Stomach (tissue), 9 donors: Measurements from ENCODE around the gene CITED4. TPM values are rescaled to one million over a fixed set of nuclear protein-coding genes. Genes with fewer than 3 reads are reported as not detected.

ENCODE experiments used
- DNase-seq, 2 donors: peaks; one replicate each; pipeline versions ENCODE4 v3.0.0 to v3.0.0-alpha.2; 2013 to 2019
- H3K27ac ChIP-seq, 5 donors: fragments of 200-600 bp in 4 of 5; sonication (generic) in 4 of 5; one replicate each; pipeline ENCODE4 v1.5.1; 2013 to 2019; ENCODE audit warnings: mild to moderate bottlenecking in 1 of 5, moderate library complexity in 1 of 5
- H3K27me3 ChIP-seq, 3 donors: fragments of 200-600 bp; sonication (generic); one replicate each; pipeline ENCODE4 v1.5.1; 2017 to 2019; ENCODE audit warnings: mixed run types in 1 of 3
- H3K36me3 ChIP-seq, 4 donors: fragments of 200-600 bp; sonication (generic); 1 replicate in 3 of 4; 2 replicates in 1 of 4; pipeline ENCODE4 v1.5.1; 2016 to 2019
- H3K4me1 ChIP-seq, 4 donors: fragments of 200-600 bp; sonication (generic); one replicate each; pipeline ENCODE4 v1.5.1; 2016 to 2019
- H3K4me3 ChIP-seq, 4 donors: fragments of 200-600 bp; sonication (generic) in 3 of 4; one replicate each; pipeline ENCODE4 v1.5.1; 2016 to 2019; ENCODE audit warnings: mild to moderate bottlenecking in 1 of 4
- H3K9me3 ChIP-seq, 4 donors: fragments of 200-600 bp; sonication (generic); one replicate each; pipeline ENCODE4 v1.5.1; 2016 to 2019
- EP300 ChIP-seq: sonication (generic); formaldehyde crosslinking; IDR thresholded peaks from one replicate; pipeline ENCODE4 v1.6.1; 2017; ENCODE audit warnings: antibody characterized with exemption
- POLR2A ChIP-seq, 4 donors: fragments of 450-650 bp; IDR thresholded peaks; one replicate each; pipeline ENCODE4 v1.6.1; 2016; ENCODE audit warnings: antibody characterized with exemption in 4 of 4, control low read depth in 2 of 4, mild to moderate bottlenecking in 1 of 4, moderate library complexity in 1 of 4
- POLR2AphosphoS5 ChIP-seq, 3 donors: sonication (generic); formaldehyde crosslinking; IDR thresholded peaks; one replicate each; pipeline ENCODE4 v1.6.1; 2016; ENCODE audit warnings: antibody characterized with exemption in 3 of 3
- WGBS, 5 donors: extraction: QIAGEN DNeasy Blood & Tissue Kit in 3 of 5; methylation state at CpG; one replicate each; pipeline versions ENCODE4 v1.1.5 to v1.1.7; 2013 to 2018; 5-methylcytosine and 5-hydroxymethylcytosine counted together
- intact Hi-C: fragments of 100-400 bp; cut with DNase I; formaldehyde crosslinking; loops from one replicate; pipeline ENCODE4 v1.15.1; 2023; ENCODE audit warnings: low total_unique reads
- polyA plus RNA-seq, 3 donors: library from polyadenylated mRNA; stranded (reverse); fragments of 200-250 nt; gene quantifications; one replicate each; pipeline ENCODE4 v1.2.3, GENCODE V29; 2013
- total RNA-seq, 5 donors: library from RNA; depleted of rRNA; stranded (reverse); fragments of >200 nt; gene quantifications; one replicate each; pipeline versions ENCODE4 v1.1.0 to v1.2.3, GENCODE V29; 2014 to 2016
- TF ChIP-seq, protein P1 (sequence below), 7 experiments: fragments of 450-650 bp in 4 of 7; fragments of 200-600 bp in 3 of 7; sonication (generic) in 3 of 7; IDR thresholded peaks; one replicate each; pipeline ENCODE4 v1.5.1; 2016 to 2019; ENCODE audit warnings: antibody characterized with exemption in 7 of 7, control low read depth in 2 of 7, mild to moderate bottlenecking in 1 of 7
- donor health status: healthy with polysubstance abuse.
- donor health status: Bipolar disorder and iron deficiency.
- donor health status: healthy.

CITED4 gene
- total and polyA plus RNA-seq, 8 donors, result 2.6 to 152 (median 28.7) TPM

DNA sequence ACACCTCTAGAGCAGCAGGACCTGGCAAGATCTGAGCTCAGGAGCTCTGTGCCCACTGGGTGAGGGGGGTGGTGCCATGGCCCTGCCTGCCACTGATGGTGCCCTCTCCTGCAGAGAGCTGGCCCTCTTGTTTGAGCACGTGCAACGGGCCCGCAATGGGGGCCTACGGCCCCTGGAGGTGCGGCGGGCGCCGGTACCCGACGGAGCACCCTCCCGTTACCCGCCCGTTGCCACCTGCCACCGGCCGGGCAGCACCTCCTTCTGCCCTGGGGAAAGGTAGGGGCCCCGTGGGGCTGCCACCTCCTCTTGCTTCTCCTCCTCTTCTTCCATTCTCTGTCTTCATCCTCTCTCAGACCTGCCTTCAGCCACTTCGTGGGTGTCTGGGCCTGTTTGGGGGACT lies 38.2 kb downstream of the CITED4 start:
- 86 to 96% (median 91%) methylated on average over 3 to 17 of the region's 17 CpGs for WGBS, 5 donors
- H3K27me3 ChIP-seq, result peaks cover 0 to 4% (median 0%) of the 10 kb centered on the region in 3 donors
- intact Hi-C loops, result no loop called here
- TF ChIP-seq EP300 (no peak), POLR2AphosphoS5 (IDR thresholded peaks at IDR 0.05) (no peak), POLR2A (IDR thresholded peaks at IDR 0.05) (no peak)
- TF ChIP-seq, protein P1, sequence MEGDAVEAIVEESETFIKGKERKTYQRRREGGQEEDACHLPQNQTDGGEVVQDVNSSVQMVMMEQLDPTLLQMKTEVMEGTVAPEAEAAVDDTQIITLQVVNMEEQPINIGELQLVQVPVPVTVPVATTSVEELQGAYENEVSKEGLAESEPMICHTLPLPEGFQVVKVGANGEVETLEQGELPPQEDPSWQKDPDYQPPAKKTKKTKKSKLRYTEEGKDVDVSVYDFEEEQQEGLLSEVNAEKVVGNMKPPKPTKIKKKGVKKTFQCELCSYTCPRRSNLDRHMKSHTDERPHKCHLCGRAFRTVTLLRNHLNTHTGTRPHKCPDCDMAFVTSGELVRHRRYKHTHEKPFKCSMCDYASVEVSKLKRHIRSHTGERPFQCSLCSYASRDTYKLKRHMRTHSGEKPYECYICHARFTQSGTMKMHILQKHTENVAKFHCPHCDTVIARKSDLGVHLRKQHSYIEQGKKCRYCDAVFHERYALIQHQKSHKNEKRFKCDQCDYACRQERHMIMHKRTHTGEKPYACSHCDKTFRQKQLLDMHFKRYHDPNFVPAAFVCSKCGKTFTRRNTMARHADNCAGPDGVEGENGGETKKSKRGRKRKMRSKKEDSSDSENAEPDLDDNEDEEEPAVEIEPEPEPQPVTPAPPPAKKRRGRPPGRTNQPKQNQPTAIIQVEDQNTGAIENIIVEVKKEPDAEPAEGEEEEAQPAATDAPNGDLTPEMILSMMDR (IDR thresholded peaks at IDR 0.05), result no peak
- peaks cover 0 to 42% (median 23%) of the 10 kb centered on the region in 4 donors for H3K4me1 ChIP-seq
- DNase-seq, result no peak
- no peak overlapping the region for H3K4me3 ChIP-seq
- no peak overlapping the region for H3K27ac ChIP-seq
- no peaks in the 10 kb centered on the region for H3K9me3 ChIP-seq
- peaks cover 0 to 9% (median 0%) of the 10 kb centered on the region in 4 donors for H3K36me3 ChIP-seq

DNA sequence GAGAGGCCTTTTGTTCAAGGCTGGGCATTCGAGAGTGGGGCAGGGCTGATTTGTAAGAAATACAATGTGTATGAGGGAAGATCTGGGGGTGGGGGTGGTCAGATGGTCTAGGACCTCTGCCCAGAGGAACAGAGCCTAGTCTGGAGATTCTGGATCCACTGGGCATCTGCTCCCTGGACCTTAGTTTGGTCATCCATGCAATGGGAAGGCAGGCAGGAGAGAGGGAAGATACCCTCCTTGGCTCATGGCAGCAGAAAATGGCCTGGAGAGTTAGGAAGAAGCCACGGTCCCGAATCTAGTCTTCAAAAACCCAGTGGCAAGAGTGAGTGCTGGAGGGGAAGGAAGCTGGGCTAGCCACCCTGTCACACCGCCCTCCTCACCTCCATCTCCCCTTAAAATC lies 38.8 kb downstream of the CITED4 start:
- H3K27ac ChIP-seq, result no peak overlapping the region
- peaks cover 1 to 48% (median 29%) of the 10 kb centered on the region in 4 donors for H3K4me1 ChIP-seq
- H3K36me3 ChIP-seq, result peaks cover 0 to 9% (median 0%) of the 10 kb centered on the region in 4 donors
- intact Hi-C loops, result no loop called here
- DNase-seq, result no peak
- whole genome bisulfite sequencing, 5 donors, result 93 to 100% (median 97%) methylated on average over 4 of the region's 4 CpGs
- H3K9me3 ChIP-seq, result no peaks in the 10 kb centered on the region
- TF ChIP-seq, protein P1 (IDR thresholded peaks at IDR 0.05), result no peak
- no peak for TF ChIP-seq EP300
- TF ChIP-seq POLR2AphosphoS5 (IDR thresholded peaks at IDR 0.05), result no peak
- TF ChIP-seq POLR2A (IDR thresholded peaks at IDR 0.05), result no peak
- peaks cover 0 to 10% (median 3%) of the 10 kb centered on the region in 3 donors for H3K27me3 ChIP-seq
- no peak overlapping the region for H3K4me3 ChIP-seq

DNA sequence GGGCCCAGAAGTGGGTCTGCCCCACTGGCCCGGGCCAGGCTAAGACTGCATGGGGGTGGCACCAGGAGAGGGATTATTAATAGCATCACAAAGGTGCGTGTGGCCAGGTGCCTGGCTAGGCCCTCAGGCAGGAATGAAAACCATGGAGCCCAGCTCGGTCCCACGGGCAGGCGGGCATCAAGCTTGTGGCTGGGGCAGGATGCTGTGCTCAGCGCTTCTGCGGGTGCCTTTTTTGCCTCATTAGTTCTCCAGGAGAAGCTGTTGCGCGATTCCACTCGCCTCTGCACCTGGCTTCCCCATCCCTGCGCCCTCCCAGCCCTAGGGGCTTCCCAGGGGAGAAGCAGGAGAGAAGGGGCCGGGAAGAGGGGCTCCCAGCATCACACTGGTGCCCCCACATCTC lies 39.3 kb downstream of the CITED4 start:
- no peak for DNase-seq
- intact Hi-C loops, result no loop called here
- Histone ChIP-seq H3K4me3 (no peak overlapping the region), H3K36me3 (peaks cover 0 to 9% (median 0%) of the 10 kb centered on the region in 4 donors), H3K4me1 (peaks cover 6 to 53% (median 34%) of the 10 kb centered on the region in 4 donors), H3K27ac (no peak overlapping the region), H3K27me3 (peaks cover 0 to 15% (median 4%) of the 10 kb centered on the region in 3 donors), H3K9me3 (no peaks in the 10 kb centered on the region)
- 93 to 97% (median 95%) methylated on average over 8 to 12 of the region's 12 CpGs for WGBS, 5 donors
- TF ChIP-seq EP300, result no peak
- no peak for TF ChIP-seq POLR2AphosphoS5 (IDR thresholded peaks at IDR 0.05)
- TF ChIP-seq POLR2A (IDR thresholded peaks at IDR 0.05), result no peak
- TF ChIP-seq, protein P1 (IDR thresholded peaks at IDR 0.05), result no peak

DNA sequence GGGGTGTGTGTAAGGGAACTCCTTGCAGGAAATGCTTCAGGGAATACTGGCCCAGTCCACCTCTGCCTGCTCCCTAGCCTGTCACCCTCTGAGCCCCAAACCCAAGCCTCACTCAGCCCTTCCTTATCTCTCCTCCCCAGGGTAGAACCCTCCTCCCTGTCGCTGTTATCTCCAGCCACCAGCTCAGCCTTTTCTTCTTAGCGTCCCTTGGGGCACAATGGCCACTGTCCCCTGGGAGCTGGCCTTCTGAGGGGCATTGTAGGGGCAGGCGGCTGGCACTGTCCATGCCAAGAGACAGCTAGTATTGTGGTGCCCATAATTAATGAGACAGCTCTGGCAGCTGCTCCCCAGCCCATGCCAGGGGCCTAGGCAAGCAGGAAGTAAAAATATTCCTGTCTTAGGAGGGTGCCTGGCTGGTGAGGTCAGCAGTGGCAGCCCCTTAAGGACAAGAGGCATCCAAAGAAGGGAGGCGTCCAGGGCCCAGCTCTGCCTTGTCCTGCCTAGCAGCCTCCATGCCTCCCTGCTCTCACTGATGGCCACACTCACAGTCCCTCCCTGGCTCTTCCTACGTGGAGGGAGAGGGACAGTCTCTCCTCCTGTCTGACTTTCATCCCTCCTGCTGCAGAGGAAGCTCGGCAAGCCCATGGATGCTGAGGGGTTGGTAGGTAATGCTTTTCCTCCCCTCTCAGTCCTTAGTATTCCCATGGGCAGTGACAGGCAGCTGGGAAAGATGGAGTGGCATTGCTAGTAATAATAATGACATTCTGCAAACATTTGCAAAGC lies 41.1 kb downstream of the CITED4 start:
- H3K36me3 ChIP-seq, result peaks cover 0 to 9% (median 0%) of the 10 kb centered on the region in 4 donors
- H3K27ac ChIP-seq, result no peak overlapping the region
- TF ChIP-seq, protein P1 (IDR thresholded peaks at IDR 0.05), result no peak
- TF ChIP-seq POLR2A (IDR thresholded peaks at IDR 0.05) (no peak), EP300 (no peak), POLR2AphosphoS5 (IDR thresholded peaks at IDR 0.05) (no peak)
- H3K27me3 ChIP-seq, result peaks cover 0 to 18% (median 4%) of the 10 kb centered on the region in 3 donors
- intact Hi-C loops, result no loop called here
- 43 to 59% (median 49%) methylated on average over 6 of the region's 6 CpGs for WGBS, 5 donors
- no peaks in the 10 kb centered on the region for H3K9me3 ChIP-seq
- H3K4me3 ChIP-seq, result no peak overlapping the region
- no peak for DNase-seq
- H3K4me1 ChIP-seq, result peaks cover 6 to 54% (median 34%) of the 10 kb centered on the region in 4 donors
